ENCODE measurements around the gene CALN1. TPM values are rescaled to one million over a fixed set of nuclear protein-coding genes. Genes with fewer than 3 reads are reported as not detected.

Gene CALN1
- total and polyA plus RNA-seq, 2 experiments from 2014 or later = 0.23 to 0.28 TPM

GRCh38 chr7:71857338-71857737, 554.8 kb downstream of the CALN1 start:
- Histone ChIP-seq H3K79me2 (no peaks in the 10 kb centered on the region), H3K4me3 (no peak overlapping the region), H3K27me3 (no peaks in the 10 kb centered on the region), H3K36me3 (replicated peaks; ENCODE audit: insufficient read depth, low read depth) (no peaks in the 10 kb centered on the region), H3K4me1 (ENCODE audit: insufficient read depth) (no peaks in the 10 kb centered on the region), H3K27ac (no peak overlapping the region), H4K20me1 (ENCODE audit: insufficient read depth, poor library complexity, severe bottlenecking) (no peaks in the 10 kb centered on the region), H3K9me3 (ENCODE audit: low read depth) (no peaks in the 10 kb centered on the region), H2AFZ (no peak overlapping the region), H3K4me2 (no peak overlapping the region), H3K9me2 (replicated peaks; ENCODE audit: insufficient read depth) (no peaks in the 10 kb centered on the region)
- 88% methylated on average over 6 of the region's 6 CpGs for WGBS (ENCODE audit: low lambda C conversion rate, missing lambda C conversion rate)
- TF ChIP-seq CTCF (IDR thresholded peaks at IDR 0.05; ENCODE audit: poor library complexity) (no peak), EZH2 (IDR thresholded peaks at IDR 0.05; ENCODE audit: borderline replicate concordance) (no peak), EZH2phosphoT487 (IDR thresholded peaks at IDR 0.05; ENCODE audit: low read depth, severe bottlenecking, unreplicated experiment) (no peak)
- DNase-seq (ENCODE audit: low spot score) = no peak

- Histone ChIP-seq H2AFZ (no peak overlapping the region), H3K4me1 (ENCODE audit: insufficient read depth) (no peaks in the 10 kb centered on the region), H3K9me2 (replicated peaks; ENCODE audit: insufficient read depth) (no peaks in the 10 kb centered on the region), H3K4me2 (no peak overlapping the region), H3K27ac (no peak overlapping the region), H3K79me2 (no peaks in the 10 kb centered on the region), H3K27me3 (no peaks in the 10 kb centered on the region), H3K36me3 (replicated peaks; ENCODE audit: insufficient read depth, low read depth) (no peaks in the 10 kb centered on the region), H3K4me3 (no peak overlapping the region), H4K20me1 (ENCODE audit: insufficient read depth, poor library complexity, severe bottlenecking) (no peaks in the 10 kb centered on the region), H3K9me3 (ENCODE audit: low read depth) (no peaks in the 10 kb centered on the region)
- no peak for TF ChIP-seq EZH2phosphoT487 (IDR thresholded peaks at IDR 0.05; ENCODE audit: low read depth, severe bottlenecking, unreplicated experiment)
- TF ChIP-seq CTCF (IDR thresholded peaks at IDR 0.05; ENCODE audit: poor library complexity) = no peak
- no peak for TF ChIP-seq EZH2 (IDR thresholded peaks at IDR 0.05; ENCODE audit: borderline replicate concordance)
- WGBS (ENCODE audit: low lambda C conversion rate, missing lambda C conversion rate) = 77% methylated on average over 12 of the region's 12 CpGs
- DNase-seq (ENCODE audit: low spot score) = no peak
These were observed 557.4 kb downstream of the CALN1 start for GRCh38 chr7:71854546-71855397.

GRCh38 chr7:71851776-71852498, 560.2 kb downstream of the CALN1 start:
- H3K36me3 ChIP-seq (replicated peaks; ENCODE audit: insufficient read depth, low read depth) = no peaks in the 10 kb centered on the region
- H3K4me2 ChIP-seq = no peak overlapping the region
- no peak overlapping the region for H3K27ac ChIP-seq
- H3K79me2 ChIP-seq = no peaks in the 10 kb centered on the region
- H3K9me3 ChIP-seq (ENCODE audit: low read depth) = no peaks in the 10 kb centered on the region
- 60% methylated on average over 9 of the region's 9 CpGs for WGBS (ENCODE audit: low lambda C conversion rate, missing lambda C conversion rate)
- H3K27me3 ChIP-seq = no peaks in the 10 kb centered on the region
- no peak overlapping the region for H2AFZ ChIP-seq
- H4K20me1 ChIP-seq (ENCODE audit: insufficient read depth, poor library complexity, severe bottlenecking) = no peaks in the 10 kb centered on the region
- no peak overlapping the region for H3K4me3 ChIP-seq
- no peaks in the 10 kb centered on the region for H3K4me1 ChIP-seq (ENCODE audit: insufficient read depth)
- no peak for TF ChIP-seq EZH2 (IDR thresholded peaks at IDR 0.05; ENCODE audit: borderline replicate concordance)
- no peak for TF ChIP-seq CTCF (IDR thresholded peaks at IDR 0.05; ENCODE audit: poor library complexity)
- TF ChIP-seq EZH2phosphoT487 (IDR thresholded peaks at IDR 0.05; ENCODE audit: low read depth, severe bottlenecking, unreplicated experiment) = no peak
- DNase-seq (ENCODE audit: low spot score) = no peak
- H3K9me2 ChIP-seq (replicated peaks; ENCODE audit: insufficient read depth) = no peaks in the 10 kb centered on the region
